ENCODE results near the gene GTF3C4.

- TF ChIP-seq CTCF (IDR thresholded peaks at IDR 0.05) (no peak), POLR2A (IDR thresholded peaks at IDR 0.05) (no peak)
These were observed 7.7 kb downstream of the GTF3C4 start for GRCh38 chr9:132677976-132678375.

Data from testis (tissue), 2 donors.